PC-3 (cell line): ENCODE measurements around the gene BLOC1S1. TPM values are rescaled to one million over a fixed set of nuclear protein-coding genes. Genes with fewer than 3 reads are reported as not detected.

Experiments used
- ATAC-seq: fragments of 200-7000 bp; cut with Tn5 transposase; 2 replicates; pipeline ENCODE4 v1.9.1; 2020; ENCODE audit warnings: mild to moderate bottlenecking, moderate library complexity
- BruUV-seq: library from RNA; stranded (reverse); fragments of 400-500 nt; replicated peaks from 2 replicates; lab custom pipeline; 2021; lab: Mats Ljungman, UMichigan
- CTCF ChIA-PET: fragments of 300-600 bp; sonication (Branson Sonifier 250); formaldehyde crosslinking; loops from one replicate; lab custom pipeline; 2022; ENCODE audit warnings: antibody characterized with exemption; lab: Charles Lee
- POLR2A ChIA-PET: fragments of 300-600 bp; sonication (Branson Sonifier 250); formaldehyde crosslinking; loops from one replicate; lab custom pipeline; 2022; ENCODE audit warnings: antibody characterized with exemption; ENCODE audit not compliant: unreplicated experiment; lab: Charles Lee
- DNase-seq: peaks from one replicate; pipeline ENCODE4 v3.0.0-alpha.2; 2015
- H2AFZ ChIP-seq: fragments of 300-600 bp; sonication (generic); 2 replicates; pipeline ENCODE4 v1.6.0; 2016; ENCODE audit warnings: antibody characterized with exemption, low read length
- H3F3A ChIP-seq: fragments of 300-600 bp; sonication (generic); one replicate; pipeline ENCODE4 v1.6.0; 2017; ENCODE audit warnings: antibody characterized with exemption, low read length, control low read depth, mild to moderate bottlenecking; ENCODE audit not compliant: unreplicated experiment
- H3K27ac ChIP-seq: fragments of 300-600 bp; sonication (generic); 2 replicates; pipeline ENCODE4 v1.5.1; 2016; ENCODE audit warnings: mild to moderate bottlenecking, low read length
- H3K27me3 ChIP-seq: fragments of 300-600 bp; sonication (generic); 2 replicates; pipeline ENCODE4 v1.6.1; 2016; ENCODE audit warnings: low read length, mixed read lengths
- H3K36me3 ChIP-seq: fragments of 300-600 bp; sonication (generic); 2 replicates; pipeline ENCODE4 v1.6.1; 2016; ENCODE audit warnings: low read depth, mixed run types, low read length, mixed read lengths
- H3K4me1 ChIP-seq: fragments of 300-600 bp; sonication (generic); 2 replicates; pipeline ENCODE4 v1.5.1; 2016; ENCODE audit warnings: low read length; ENCODE audit not compliant: insufficient read depth
- H3K4me2 ChIP-seq: fragments of 300-600 bp; sonication (generic); 2 replicates; pipeline ENCODE4 v1.6.0; 2016; ENCODE audit warnings: low read length
- H3K4me3 ChIP-seq: fragments of 300-600 bp; sonication (generic); 2 replicates; pipeline ENCODE4 v1.5.1; 2016; ENCODE audit warnings: mild to moderate bottlenecking, low read length, mixed read lengths
- H3K79me2 ChIP-seq: fragments of 300-600 bp; sonication (generic); 2 replicates; pipeline ENCODE4 v1.6.1; 2017; ENCODE audit warnings: low read length, mixed read lengths
- H3K9ac ChIP-seq: fragments of 300-600 bp; sonication (generic); 2 replicates; pipeline ENCODE4 v1.6.0; 2016; ENCODE audit warnings: mild to moderate bottlenecking, low read length
- H3K9me2 ChIP-seq: fragments of 300-600 bp; sonication (generic); replicated peaks from 2 replicates; pipeline ENCODE4 v1.6.1; 2016; ENCODE audit warnings: mixed run types, low read length, mixed read lengths
- H3K9me3 ChIP-seq: fragments of 300-600 bp; sonication (generic); 2 replicates; pipeline ENCODE4 v1.6.1; 2016; ENCODE audit warnings: low read length, mixed read lengths
- H4K20me1 ChIP-seq: fragments of 300-600 bp; sonication (generic); 2 replicates; pipeline ENCODE4 v1.6.1; 2016; ENCODE audit warnings: low read length, mixed read lengths
- EZH2 ChIP-seq: fragments of 300-600 bp; sonication (generic); IDR thresholded peaks from one replicate; pipeline ENCODE4 v1.6.1; 2017; ENCODE audit warnings: antibody characterized with exemption, mild to moderate bottlenecking, low read length; ENCODE audit not compliant: unreplicated experiment
- EZH2phosphoT487 ChIP-seq: fragments of 300-600 bp; sonication (generic); IDR thresholded peaks from 2 replicates; pipeline ENCODE4 v1.6.1; 2018; ENCODE audit warnings: mild to moderate bottlenecking, antibody characterized with exemption, low read length, borderline replicate concordance
- intact Hi-C: fragments of 100-400 bp; cut with micrococcal nuclease; formaldehyde crosslinking; loops from 2 replicates; pipeline ENCODE4 v1.9.0; 2023
- total RNA-seq: library from RNA; depleted of rRNA; stranded (reverse); fragments of >200 nt; gene quantifications from 2 replicates; pipeline ENCODE4 v1.2.3, GENCODE V29; 2014
- TF ChIP-seq, protein P1 (sequence below): fragments of 300-600 bp; sonication (generic); conservative IDR thresholded peaks from 2 replicates; pipeline ENCODE4 v1.5.1; 2017; ENCODE audit warnings: antibody characterized with exemption, low read depth, mild to moderate bottlenecking, low read length

Gene BLOC1S1
- total RNA-seq, 1 experiment from 2014 or later, result 90.8 TPM

DNA sequence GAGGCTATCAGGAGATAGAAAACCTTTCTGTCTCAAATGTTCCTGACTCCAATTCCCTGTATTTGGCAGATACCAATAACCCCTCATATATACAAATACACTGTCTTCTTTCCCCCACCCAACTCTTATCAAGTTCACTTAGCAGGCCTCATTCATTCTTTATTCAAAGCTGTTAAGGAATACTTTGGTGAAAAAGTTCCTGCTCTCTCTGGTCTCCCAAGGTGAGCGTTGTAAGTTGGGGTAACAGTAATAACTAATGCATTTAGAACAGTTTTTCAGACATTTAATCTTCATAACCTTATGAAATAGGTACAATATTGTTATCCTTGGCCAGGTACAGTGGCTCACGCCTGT lies 23.2 kb downstream of the BLOC1S1 start:
- Histone ChIP-seq H3K9me2 (no peaks in the 10 kb centered on the region), H3K36me3 (no peaks in the 10 kb centered on the region; the same call in 1 of the 2 replicates), H3K27me3 (no peaks in the 10 kb centered on the region), H3K9me3 (no peaks in the 10 kb centered on the region), H2AFZ (peak overlapping the region; percentile 95; the same call in 1 of the 2 replicates), H3K79me2 (no peaks in the 10 kb centered on the region), H4K20me1 (no peaks in the 10 kb centered on the region), H3F3A (no peaks in the 10 kb centered on the region), H3K27ac (no peak overlapping the region), H3K4me1 (peaks cover 16% of the 10 kb centered on the region), H3K4me2 (peak overlapping the region; percentile 96), H3K4me3 (peak overlapping the region; percentile 82; the same call in 1 of the 2 replicates), H3K9ac (no peak overlapping the region)
- ChIA-PET CTCF (interaction anchor here (0.6 to 2.7 kb wide), 14 partner anchors 10 to 258 kb away, joined by 3 to 21 read pairs (median 6); partner anchors contain the start of genes CD63, ORMDL2, RAB5B and RDH5), POLR2A (interaction anchor here (1.6 kb wide), 1 partner anchor 10 kb away, joined by 6 read pairs; the partner anchor contains the start of gene CD63)
- TF ChIP-seq EZH2 (no peak), EZH2phosphoT487 (no peak)
- TF ChIP-seq, protein P1, sequence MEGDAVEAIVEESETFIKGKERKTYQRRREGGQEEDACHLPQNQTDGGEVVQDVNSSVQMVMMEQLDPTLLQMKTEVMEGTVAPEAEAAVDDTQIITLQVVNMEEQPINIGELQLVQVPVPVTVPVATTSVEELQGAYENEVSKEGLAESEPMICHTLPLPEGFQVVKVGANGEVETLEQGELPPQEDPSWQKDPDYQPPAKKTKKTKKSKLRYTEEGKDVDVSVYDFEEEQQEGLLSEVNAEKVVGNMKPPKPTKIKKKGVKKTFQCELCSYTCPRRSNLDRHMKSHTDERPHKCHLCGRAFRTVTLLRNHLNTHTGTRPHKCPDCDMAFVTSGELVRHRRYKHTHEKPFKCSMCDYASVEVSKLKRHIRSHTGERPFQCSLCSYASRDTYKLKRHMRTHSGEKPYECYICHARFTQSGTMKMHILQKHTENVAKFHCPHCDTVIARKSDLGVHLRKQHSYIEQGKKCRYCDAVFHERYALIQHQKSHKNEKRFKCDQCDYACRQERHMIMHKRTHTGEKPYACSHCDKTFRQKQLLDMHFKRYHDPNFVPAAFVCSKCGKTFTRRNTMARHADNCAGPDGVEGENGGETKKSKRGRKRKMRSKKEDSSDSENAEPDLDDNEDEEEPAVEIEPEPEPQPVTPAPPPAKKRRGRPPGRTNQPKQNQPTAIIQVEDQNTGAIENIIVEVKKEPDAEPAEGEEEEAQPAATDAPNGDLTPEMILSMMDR, result no peak
- intact Hi-C loops, result loop anchor here (1.0 to 2.0 kb wide), 4 partner anchors 58 to 290 kb away; partner anchors contain the start of gene DGKA
- no TSS peak for BruUV-seq
- DNase-seq, result no peak
- no peak for ATAC-seq

DNA sequence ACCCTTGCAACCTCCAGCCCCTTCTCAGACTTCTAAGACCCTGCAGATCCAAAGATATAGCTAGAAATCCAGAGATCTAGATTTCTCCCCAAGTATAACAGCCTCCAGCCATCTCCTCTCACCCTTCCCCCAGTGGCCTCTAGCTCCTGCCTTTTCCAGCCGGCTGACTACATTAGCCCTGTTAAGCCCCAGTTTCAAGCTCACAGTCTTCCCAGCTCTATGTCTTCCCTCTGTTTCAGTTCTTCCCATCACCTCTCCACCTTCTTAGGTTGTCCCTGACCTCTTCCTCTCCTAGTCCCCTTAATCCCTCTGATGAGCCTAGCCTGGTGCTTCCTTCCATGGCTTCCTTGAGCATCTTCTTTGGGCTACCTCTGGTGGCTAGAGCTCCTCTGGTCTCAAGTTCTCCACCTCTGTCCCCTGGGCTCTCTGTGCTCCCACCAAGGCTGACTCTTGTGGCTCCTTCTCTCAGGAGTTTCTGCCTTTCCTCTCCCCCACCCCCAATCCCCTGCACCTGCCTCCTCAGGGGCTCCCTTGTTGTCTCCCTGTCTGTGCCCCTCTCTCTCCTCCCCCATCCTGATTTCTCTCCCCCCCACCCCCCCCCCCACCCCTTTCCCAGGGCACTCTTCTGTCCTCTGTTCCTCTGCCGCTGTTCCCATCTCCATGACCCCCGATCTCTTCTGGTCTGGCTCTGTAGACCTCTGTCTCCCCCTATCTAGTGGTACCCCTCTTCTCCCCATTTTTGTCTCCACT lies 26.3 kb downstream of the BLOC1S1 start:
- Histone ChIP-seq H3F3A (no peaks in the 10 kb centered on the region), H3K9me3 (no peaks in the 10 kb centered on the region), H3K9me2 (no peaks in the 10 kb centered on the region), H3K27ac (no peak overlapping the region), H3K27me3 (no peaks in the 10 kb centered on the region), H3K4me2 (peak overlapping the region; percentile 87), H3K4me3 (peak overlapping the region; percentile 61), H2AFZ (peak overlapping the region; percentile 88), H3K4me1 (peaks cover 24% of the 10 kb centered on the region), H4K20me1 (no peaks in the 10 kb centered on the region), H3K9ac (no peak overlapping the region), H3K79me2 (no peaks in the 10 kb centered on the region), H3K36me3 (no peaks in the 10 kb centered on the region; the same call in 1 of the 2 replicates)
- no TSS peak for BruUV-seq
- no peak for DNase-seq
- ATAC-seq, result no peak
- TF ChIP-seq EZH2phosphoT487 (no peak), EZH2 (no peak)
- TF ChIP-seq, protein P1, result no peak
- ChIA-PET CTCF (no interaction called here), POLR2A (no interaction called here)
- intact Hi-C loops, result loop anchor here (5.0 kb wide), 1 partner anchor 75 kb away; the partner anchor contains the start of genes ORMDL2 and SARNP
